Measurements from ENCODE around the gene TICAM1. TPM values are rescaled to one million over a fixed set of nuclear protein-coding genes. Genes with fewer than 3 reads are reported as not detected.

TICAM1 gene
- total and polyA plus RNA-seq, 10 of the 15 experiments (the other 5 are each of a cell fraction or from before 2014, with no cell fraction given): 0.31 to 31.1 (median 5.3) TPM

- TF ChIP-seq HDAC6 (IDR thresholded peaks at IDR 0.05; ENCODE audit: unreplicated experiment) (no peak), RB1 (IDR thresholded peaks at IDR 0.05; ENCODE audit: borderline replicate concordance) (0 out of 2 replicates have a peak, but pooled peaks have one; percentile 43), LARP7 (IDR thresholded peaks at IDR 0.05) (0 out of 2 replicates have a peak, but pooled peaks have one; percentile 56)
These were observed 27.5 kb downstream of the TICAM1 start (continued) for GRCh38 chr19:4803736-4804695.

GRCh38 chr19:4802711-4803110 is 28.8 kb downstream of the TICAM1 start:
- Histone ChIP-seq H3K36me3 (ENCODE audit: control insufficient read depth in 2 of 2, insufficient read depth in 2 of 2, low read length in 1 of 2) (no peaks in the 10 kb centered on the region), H3K4me3 (no peak overlapping the region), H3K9me3 (replicated peaks; ENCODE audit: control insufficient read depth, insufficient read depth, low read length) (no peaks in the 10 kb centered on the region), H2AFZ (ENCODE audit: control insufficient read depth, low read depth, low read length) (no peak overlapping the region), H3K27me3 (replicated peaks in 1 of 2; ENCODE audit: control insufficient read depth in 2 of 2, insufficient read depth in 2 of 2, low read length in 1 of 2) (no peaks in the 10 kb centered on the region), H4K20me1 (ENCODE audit: control insufficient read depth, insufficient read depth) (no peaks in the 10 kb centered on the region), H3K4me2 (ENCODE audit: control insufficient read depth, insufficient read depth) (no peak overlapping the region), H3K4me1 (ENCODE audit: control insufficient read depth, insufficient read depth, low read length) (peaks cover 6% of the 10 kb centered on the region), H3K9ac (ENCODE audit: control insufficient read depth, insufficient read depth, low read length) (no peak overlapping the region), H3K79me2 (ENCODE audit: control insufficient read depth, insufficient read depth, low read length) (no peaks in the 10 kb centered on the region), H3K27ac (ENCODE audit: control insufficient read depth, insufficient read depth) (no peak overlapping the region)
- FAIRE-seq (no peak), DNase-seq (ENCODE audit: low read depth, low spot score) (no peak), ATAC-seq (no peak)
- WGBS (ENCODE audit: insufficient coverage, insufficient replicate concordance, low lambda C conversion rate, missing lambda C conversion rate): 32% methylated on average over 7 of the region's 7 CpGs
- POLR2A ChIA-PET: no interaction called here
- in situ Hi-C loops (cut with MboI) (no loop called here), intact Hi-C loops (cut with micrococcal nuclease; ENCODE audit: unreplicated experiment) (no loop called here)
- SMC1A ChIA-PET (ENCODE audit: uncharacterized antibody, unreplicated experiment): no interaction called here
- no TSS peak for BruUV-seq (replicated peaks)
- RAD21 ChIA-PET (ENCODE audit: unreplicated experiment): interaction anchor here (2.6 kb wide), 1 partner anchor 70 kb away, joined by 9 read pairs; no protein-coding TSS in a partner anchor
- CTCF ChIA-PET: no interaction called here
- TF ChIP-seq BRCA1 (IDR thresholded peaks at IDR 0.05; ENCODE audit: low read depth, low read length): no peak
- TF ChIP-seq SIX5 (IDR thresholded peaks at IDR 0.05; ENCODE audit: low read depth, low read length, severe bottlenecking): no peak
- no peak for TF ChIP-seq FOXM1 (IDR thresholded peaks at IDR 0.05; ENCODE audit: low read depth, low read length)
- no peak for TF ChIP-seq NFYA (IDR thresholded peaks at IDR 0.05; ENCODE audit: borderline replicate concordance, low read depth, low read length)
- TF ChIP-seq PBX3 (IDR thresholded peaks at IDR 0.05; ENCODE audit: insufficient replicate concordance, low read depth, low read length): no peak
- TF ChIP-seq TBL1XR1 (IDR thresholded peaks at IDR 0.05; ENCODE audit: low read depth, low read length): no peak
- TF ChIP-seq MAX (IDR thresholded peaks at IDR 0.05; ENCODE audit: low read depth, low read length): no peak
- no peak for TF ChIP-seq ZBTB11 (CRISPR knock-in tag; IDR thresholded peaks at IDR 0.05)
- TF ChIP-seq MYC (IDR thresholded peaks at IDR 0.05; ENCODE audit: insufficient read depth, insufficient read length, insufficient replicate concordance, low read length, severe bottlenecking): no peak
- TF ChIP-seq CTCF (IDR thresholded peaks at IDR 0.05 in 2 of 3, conservative IDR thresholded peaks at IDR 0.05 in 1 of 3; ENCODE audit: control insufficient read depth in 2 of 3, extremely low read depth in 1 of 3, insufficient read depth in 1 of 3, low read depth in 3 of 3, low read length in 3 of 3): no peak
- TF ChIP-seq TAF1 (IDR thresholded peaks at IDR 0.05; ENCODE audit: borderline replicate concordance, low read depth, low read length): no peak
